HCT116 (cell line): ENCODE results near the gene HMBS. TPM values are rescaled to one million over a fixed set of nuclear protein-coding genes. Genes with fewer than 3 reads are reported as not detected.

Experiments
- ATAC-seq: fragments of 200-7000 bp; cut with Tn5 transposase; 2 replicates; pipeline ENCODE4 v1.9.1; 2020; ENCODE audit warnings: mild to moderate bottlenecking, moderate library complexity
- BruUV-seq: library from RNA; stranded (reverse); fragments of 400-500 nt; replicated peaks from 2 replicates; lab custom pipeline; 2021; lab: Mats Ljungman, UMichigan
- CTCF ChIA-PET: fragments of 300-600 bp; sonication (Branson Sonifier 250); formaldehyde crosslinking; loops from one replicate; lab custom pipeline; 2021; ENCODE audit warnings: antibody characterized with exemption; lab: Charles Lee
- POLR2A ChIA-PET: fragments of 300-600, 350-600 bp; sonication (Branson Sonifier 250); formaldehyde crosslinking; loops from one replicate; lab custom pipeline; 2021; ENCODE audit warnings: antibody characterized with exemption; lab: Charles Lee
- RAD21 ChIA-PET, 2 experiments: fragments of 300-600 bp; sonication (Branson Sonifier 250); formaldehyde crosslinking; loops; one replicate each; lab custom pipeline; 2023; ENCODE audit warnings: low total read pairs in 2 of 2; ENCODE audit not compliant: uncharacterized antibody in 2 of 2, unreplicated experiment in 2 of 2, low non-redundant PET in 1 of 2; lab: Charles Lee
- DNase-seq: peaks from one replicate; pipeline ENCODE4 v3.0.0-alpha.2; 2010; ENCODE audit warnings: low read depth, low spot score
- H2AFZ ChIP-seq: fragments of 200-600 bp; shearing (Covaris generic), sonication (generic); 2 replicates; pipeline ENCODE4 v1.6.1; 2017; ENCODE audit warnings: low read depth, mixed run types, mixed read lengths, antibody characterized with exemption, low read length; ENCODE audit not compliant: poor library complexity, severe bottlenecking
- H3K27ac ChIP-seq: 2 replicates; pipeline ENCODE4 v1.5.1; 2012; ENCODE audit warnings: low read depth, low read length
- H3K27me3 ChIP-seq: fragments of 200-600 bp; sonication (generic); 2 replicates; pipeline ENCODE4 v1.6.1; 2016; ENCODE audit warnings: mixed run types, low read length, mixed read lengths; ENCODE audit not compliant: insufficient read depth
- H3K36me3 ChIP-seq, 2 experiments: fragments of 200-500 bp in 1 of 2; fragments of 200-600 bp in 1 of 2; sonication (Bioruptor generic) in 1 of 2; sonication (generic) in 1 of 2; 2 replicates each; pipeline versions ENCODE4 v1.5.1 to v1.6.1; 2014 to 2016; ENCODE audit warnings: low read length in 2 of 2, inconsistent platforms in 1 of 2, mixed read lengths in 1 of 2, mixed run types in 1 of 2; ENCODE audit not compliant: insufficient read depth in 2 of 2, control insufficient read depth in 1 of 2
- H3K4me1 ChIP-seq, 2 experiments: fragments of 200-600 bp in 1 of 2; sonication (generic) in 1 of 2; 2 replicates each; pipeline versions ENCODE4 v1.5.1 to v1.6.1; 2012 to 2017; ENCODE audit warnings: low read length in 2 of 2, inconsistent platforms in 1 of 2, mild to moderate bottlenecking in 1 of 2, mixed read lengths in 1 of 2, mixed run types in 1 of 2, moderate library complexity in 1 of 2; ENCODE audit not compliant: insufficient read depth in 2 of 2, control insufficient read depth in 1 of 2
- H3K4me2 ChIP-seq: fragments of 200-600 bp; sonication (generic); 2 replicates; pipeline ENCODE4 v1.6.1; 2017; ENCODE audit warnings: mixed run types, low read length, mixed read lengths
- H3K4me3 ChIP-seq, 2 experiments: fragments of 200-600 bp in 1 of 2; sonication (generic) in 1 of 2; replicated peaks in 1 of 2; 2 replicates each; pipeline ENCODE4 v1.5.1; 2011 to 2016; ENCODE audit warnings: low read length in 2 of 2, control low read depth in 1 of 2, low read depth in 1 of 2, mild to moderate bottlenecking in 1 of 2, mixed read lengths in 1 of 2, mixed run types in 1 of 2
- H3K79me2 ChIP-seq: fragments of 200-600 bp; sonication (generic); 2 replicates; pipeline ENCODE4 v1.6.1; 2017; ENCODE audit warnings: mild to moderate bottlenecking, mixed run types, low read length, moderate library complexity, mixed read lengths; ENCODE audit not compliant: insufficient read depth
- H3K9ac ChIP-seq: fragments of 200-600 bp; sonication (generic); 2 replicates; pipeline ENCODE4 v1.6.1; 2016; ENCODE audit warnings: low read length, mixed read lengths
- H3K9me2 ChIP-seq: fragments of 200-600 bp; sonication (generic), shearing (Covaris generic); 2 replicates; pipeline ENCODE4 v1.6.1; 2017; ENCODE audit warnings: mixed run types, mild to moderate bottlenecking, moderate library complexity; ENCODE audit not compliant: insufficient read depth
- H3K9me3 ChIP-seq, 2 experiments: fragments of 200-500 bp in 1 of 2; fragments of 200-600 bp in 1 of 2; sonication (Bioruptor generic) in 1 of 2; sonication (generic) in 1 of 2; 2 replicates each; pipeline ENCODE4 v1.6.1; 2014 to 2017; ENCODE audit warnings: low read length in 2 of 2, mixed read lengths in 2 of 2, inconsistent platforms in 1 of 2, low read depth in 1 of 2, mild to moderate bottlenecking in 1 of 2, mixed run types in 1 of 2, moderate library complexity in 1 of 2; ENCODE audit not compliant: control insufficient read depth in 1 of 2, insufficient read depth in 1 of 2
- H4K20me1 ChIP-seq: fragments of 200-600 bp; sonication (generic), shearing (Covaris generic); 2 replicates; pipeline ENCODE4 v1.6.1; 2017; ENCODE audit warnings: mixed run types, mild to moderate bottlenecking, moderate library complexity; ENCODE audit not compliant: insufficient read depth
- CBX3 ChIP-seq: IDR thresholded peaks from 2 replicates; pipeline ENCODE4 v1.6.1; 2012; ENCODE audit warnings: low read depth
- CEBPB ChIP-seq: IDR thresholded peaks from 2 replicates; pipeline ENCODE4 v1.6.1; 2012; ENCODE audit warnings: low read depth
- ELF1 ChIP-seq: IDR thresholded peaks from 2 replicates; pipeline ENCODE4 v1.6.1; 2012; ENCODE audit warnings: low read depth, borderline replicate concordance
- EZH2 ChIP-seq: fragments of 200-600 bp; sonication (generic); IDR thresholded peaks from 2 replicates; pipeline ENCODE4 v1.6.1; 2017; ENCODE audit warnings: antibody characterized with exemption, mixed run types
- EZH2phosphoT487 ChIP-seq: fragments of 200-600 bp; IDR thresholded peaks from 2 replicates; pipeline ENCODE4 v1.6.1; 2018; ENCODE audit warnings: antibody characterized with exemption, borderline replicate concordance
- FOSL1 ChIP-seq: IDR thresholded peaks from 2 replicates; pipeline ENCODE4 v1.6.1; 2012; ENCODE audit warnings: low read depth
- JUND ChIP-seq: IDR thresholded peaks from 2 replicates; pipeline ENCODE4 v1.6.1; 2012
- POLR2A ChIP-seq: IDR thresholded peaks from 2 replicates; pipeline ENCODE4 v1.7.0; 2011; ENCODE audit warnings: borderline replicate concordance; ENCODE audit not compliant: insufficient read depth, insufficient read length; ENCODE audit errors: extremely low read depth
- POLR2AphosphoS5 ChIP-seq: IDR thresholded peaks from 2 replicates; pipeline ENCODE4 v1.6.1; 2011; ENCODE audit warnings: mild to moderate bottlenecking, low read depth, low read length, moderate library complexity
- SP1 ChIP-seq: IDR thresholded peaks from 2 replicates; pipeline ENCODE4 v1.6.1; 2012; ENCODE audit warnings: low read depth
- YY1 ChIP-seq: IDR thresholded peaks from 2 replicates; pipeline ENCODE4 v1.6.1; 2011; ENCODE audit warnings: low read length, low read depth, moderate library complexity, mild to moderate bottlenecking; ENCODE audit not compliant: insufficient replicate concordance; ENCODE audit errors: extremely low read depth
- ZFX ChIP-seq: fragments of 450-650 bp; IDR thresholded peaks from 2 replicates; pipeline ENCODE4 v1.6.1; 2017
- ZNF274 ChIP-seq: fragments of 200-500 bp; sonication (Bioruptor generic); IDR thresholded peaks from 2 replicates; pipeline ENCODE4 v1.6.1; 2014; ENCODE audit warnings: mild to moderate bottlenecking, low read depth, low read length, inconsistent platforms
- intact Hi-C: fragments of 100-400 bp; cut with micrococcal nuclease; formaldehyde crosslinking; loops from 2 replicates; pipeline ENCODE4 v1.10.0; 2022
- total RNA-seq: library from RNA; stranded (reverse); gene quantifications from one replicate; pipeline ENCODE4 v1.2.1, GENCODE V29; 2021; ENCODE audit not compliant: unreplicated experiment
- TF ChIP-seq, protein P1 (sequence below): IDR thresholded peaks from 2 replicates; pipeline ENCODE4 v1.6.1; 2012
- TF ChIP-seq, protein P2 (sequence below): IDR thresholded peaks from 2 replicates; pipeline ENCODE4 v1.6.1; 2012; ENCODE audit warnings: low read depth
- TF ChIP-seq, protein P3 (sequence below), 3 experiments: fragments of 200-600 bp in 1 of 3; sonication (generic) in 1 of 3; IDR thresholded peaks in 2 of 3; conservative IDR thresholded peaks in 1 of 3; 2 replicates each; pipeline ENCODE4 v1.5.1; 2012 to 2017; ENCODE audit warnings: low read depth in 2 of 3, low read length in 2 of 3, antibody characterized with exemption in 1 of 3, borderline replicate concordance in 1 of 3, control low read depth in 1 of 3, mild to moderate bottlenecking in 1 of 3, mixed read lengths in 1 of 3, mixed run types in 1 of 3, moderate library complexity in 1 of 3; ENCODE audit not compliant: insufficient read depth in 1 of 3
- TF ChIP-seq, protein P4 (sequence below): IDR thresholded peaks from 2 replicates; pipeline ENCODE4 v1.6.1; 2012
- TF ChIP-seq, protein P5 (sequence below): IDR thresholded peaks from 2 replicates; pipeline ENCODE4 v1.6.1; 2011; ENCODE audit warnings: mild to moderate bottlenecking, low read length, moderate library complexity; ENCODE audit not compliant: insufficient replicate concordance; ENCODE audit errors: extremely low read depth

HMBS gene
- total RNA-seq, 1 experiment from 2014 or later = 69.0 TPM

DNA sequence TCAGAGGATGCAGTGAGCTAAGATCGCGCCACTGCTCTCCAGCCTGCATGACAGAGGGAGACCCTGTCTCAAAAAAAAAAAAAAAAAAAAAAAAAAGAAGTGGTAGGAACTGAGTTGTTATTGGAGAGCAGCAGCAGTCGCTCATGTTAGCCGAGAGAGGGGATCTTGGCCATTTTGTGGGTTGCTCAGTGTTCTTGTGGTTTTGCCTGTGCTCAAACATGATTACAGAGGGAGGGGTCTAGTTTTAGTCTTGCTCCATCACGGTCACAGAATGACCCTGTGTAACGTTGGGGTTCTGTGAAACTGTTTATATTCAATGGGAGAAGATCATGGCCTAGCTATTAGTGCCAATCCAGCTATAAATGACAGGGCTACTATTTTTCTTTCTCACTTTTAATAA lies 15.0 kb downstream of the HMBS start:
- CTCF ChIA-PET = interaction anchor here (0.6 to 0.7 kb wide), 2 partner anchors 229 to 332 kb away, joined by 4 to 5 read pairs; no protein-coding TSS in a partner anchor
- no TSS peak for BruUV-seq
- H4K20me1 ChIP-seq = no peaks in the 10 kb centered on the region
- no peak overlapping the region for H2AFZ ChIP-seq
- peaks cover 37% of the 10 kb centered on the region for H3K79me2 ChIP-seq
- H3K27me3 ChIP-seq = no peaks in the 10 kb centered on the region
- peak overlapping the region; percentile 89 for H3K4me2 ChIP-seq
- no peaks in the 10 kb centered on the region for H3K9me2 ChIP-seq
- RAD21 ChIA-PET = no interaction called here
- POLR2A ChIA-PET = no interaction called here
- H3K9ac ChIP-seq = peak overlapping the region; percentile 81; the same call in 1 of the 2 replicates
- TF ChIP-seq ZNF274 (no peak), POLR2A (no peak), ELF1 (no peak), EZH2phosphoT487 (no peak), ZFX (no peak), YY1 (no peak), EZH2 (no peak), CEBPB (no peak), POLR2AphosphoS5 (no peak), SP1 (no peak), FOSL1 (no peak), CBX3 (no peak), JUND (no peak)
- TF ChIP-seq, protein P1, sequence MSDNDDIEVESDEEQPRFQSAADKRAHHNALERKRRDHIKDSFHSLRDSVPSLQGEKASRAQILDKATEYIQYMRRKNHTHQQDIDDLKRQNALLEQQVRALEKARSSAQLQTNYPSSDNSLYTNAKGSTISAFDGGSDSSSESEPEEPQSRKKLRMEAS = no peak
- TF ChIP-seq, protein P2, sequence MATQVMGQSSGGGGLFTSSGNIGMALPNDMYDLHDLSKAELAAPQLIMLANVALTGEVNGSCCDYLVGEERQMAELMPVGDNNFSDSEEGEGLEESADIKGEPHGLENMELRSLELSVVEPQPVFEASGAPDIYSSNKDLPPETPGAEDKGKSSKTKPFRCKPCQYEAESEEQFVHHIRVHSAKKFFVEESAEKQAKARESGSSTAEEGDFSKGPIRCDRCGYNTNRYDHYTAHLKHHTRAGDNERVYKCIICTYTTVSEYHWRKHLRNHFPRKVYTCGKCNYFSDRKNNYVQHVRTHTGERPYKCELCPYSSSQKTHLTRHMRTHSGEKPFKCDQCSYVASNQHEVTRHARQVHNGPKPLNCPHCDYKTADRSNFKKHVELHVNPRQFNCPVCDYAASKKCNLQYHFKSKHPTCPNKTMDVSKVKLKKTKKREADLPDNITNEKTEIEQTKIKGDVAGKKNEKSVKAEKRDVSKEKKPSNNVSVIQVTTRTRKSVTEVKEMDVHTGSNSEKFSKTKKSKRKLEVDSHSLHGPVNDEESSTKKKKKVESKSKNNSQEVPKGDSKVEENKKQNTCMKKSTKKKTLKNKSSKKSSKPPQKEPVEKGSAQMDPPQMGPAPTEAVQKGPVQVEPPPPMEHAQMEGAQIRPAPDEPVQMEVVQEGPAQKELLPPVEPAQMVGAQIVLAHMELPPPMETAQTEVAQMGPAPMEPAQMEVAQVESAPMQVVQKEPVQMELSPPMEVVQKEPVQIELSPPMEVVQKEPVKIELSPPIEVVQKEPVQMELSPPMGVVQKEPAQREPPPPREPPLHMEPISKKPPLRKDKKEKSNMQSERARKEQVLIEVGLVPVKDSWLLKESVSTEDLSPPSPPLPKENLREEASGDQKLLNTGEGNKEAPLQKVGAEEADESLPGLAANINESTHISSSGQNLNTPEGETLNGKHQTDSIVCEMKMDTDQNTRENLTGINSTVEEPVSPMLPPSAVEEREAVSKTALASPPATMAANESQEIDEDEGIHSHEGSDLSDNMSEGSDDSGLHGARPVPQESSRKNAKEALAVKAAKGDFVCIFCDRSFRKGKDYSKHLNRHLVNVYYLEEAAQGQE = no peak
- TF ChIP-seq, protein P3, sequence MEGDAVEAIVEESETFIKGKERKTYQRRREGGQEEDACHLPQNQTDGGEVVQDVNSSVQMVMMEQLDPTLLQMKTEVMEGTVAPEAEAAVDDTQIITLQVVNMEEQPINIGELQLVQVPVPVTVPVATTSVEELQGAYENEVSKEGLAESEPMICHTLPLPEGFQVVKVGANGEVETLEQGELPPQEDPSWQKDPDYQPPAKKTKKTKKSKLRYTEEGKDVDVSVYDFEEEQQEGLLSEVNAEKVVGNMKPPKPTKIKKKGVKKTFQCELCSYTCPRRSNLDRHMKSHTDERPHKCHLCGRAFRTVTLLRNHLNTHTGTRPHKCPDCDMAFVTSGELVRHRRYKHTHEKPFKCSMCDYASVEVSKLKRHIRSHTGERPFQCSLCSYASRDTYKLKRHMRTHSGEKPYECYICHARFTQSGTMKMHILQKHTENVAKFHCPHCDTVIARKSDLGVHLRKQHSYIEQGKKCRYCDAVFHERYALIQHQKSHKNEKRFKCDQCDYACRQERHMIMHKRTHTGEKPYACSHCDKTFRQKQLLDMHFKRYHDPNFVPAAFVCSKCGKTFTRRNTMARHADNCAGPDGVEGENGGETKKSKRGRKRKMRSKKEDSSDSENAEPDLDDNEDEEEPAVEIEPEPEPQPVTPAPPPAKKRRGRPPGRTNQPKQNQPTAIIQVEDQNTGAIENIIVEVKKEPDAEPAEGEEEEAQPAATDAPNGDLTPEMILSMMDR (IDR thresholded peaks at IDR 0.05 in 2 of 3, conservative IDR thresholded peaks at IDR 0.05 in 1 of 3; ENCODE audit: borderline replicate concordance in 1 of 3, insufficient read depth in 1 of 3, low read depth in 2 of 3, low read length in 2 of 3) = no peak
- TF ChIP-seq, protein P4, sequence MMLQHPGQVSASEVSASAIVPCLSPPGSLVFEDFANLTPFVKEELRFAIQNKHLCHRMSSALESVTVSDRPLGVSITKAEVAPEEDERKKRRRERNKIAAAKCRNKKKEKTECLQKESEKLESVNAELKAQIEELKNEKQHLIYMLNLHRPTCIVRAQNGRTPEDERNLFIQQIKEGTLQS = no peak
- TF ChIP-seq, protein P5, sequence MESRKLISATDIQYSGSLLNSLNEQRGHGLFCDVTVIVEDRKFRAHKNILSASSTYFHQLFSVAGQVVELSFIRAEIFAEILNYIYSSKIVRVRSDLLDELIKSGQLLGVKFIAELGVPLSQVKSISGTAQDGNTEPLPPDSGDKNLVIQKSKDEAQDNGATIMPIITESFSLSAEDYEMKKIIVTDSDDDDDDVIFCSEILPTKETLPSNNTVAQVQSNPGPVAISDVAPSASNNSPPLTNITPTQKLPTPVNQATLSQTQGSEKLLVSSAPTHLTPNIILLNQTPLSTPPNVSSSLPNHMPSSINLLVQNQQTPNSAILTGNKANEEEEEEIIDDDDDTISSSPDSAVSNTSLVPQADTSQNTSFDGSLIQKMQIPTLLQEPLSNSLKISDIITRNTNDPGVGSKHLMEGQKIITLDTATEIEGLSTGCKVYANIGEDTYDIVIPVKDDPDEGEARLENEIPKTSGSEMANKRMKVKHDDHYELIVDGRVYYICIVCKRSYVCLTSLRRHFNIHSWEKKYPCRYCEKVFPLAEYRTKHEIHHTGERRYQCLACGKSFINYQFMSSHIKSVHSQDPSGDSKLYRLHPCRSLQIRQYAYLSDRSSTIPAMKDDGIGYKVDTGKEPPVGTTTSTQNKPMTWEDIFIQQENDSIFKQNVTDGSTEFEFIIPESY = no peak
- peak overlapping the region; percentile 96; the same call in 1 of the 2 replicates for H3K27ac ChIP-seq
- intact Hi-C loops = loop anchor here (2.0 to 10.0 kb wide), 6 partner anchors 69 to 373 kb away; partner anchors contain the start of genes NLRX1 and USP2
- no peaks in the 10 kb centered on the region for H3K9me3 ChIP-seq
- H3K4me1 ChIP-seq = peaks cover 30 to 40% of the 10 kb centered on the region in 2 experiments
- H3K36me3 ChIP-seq = peaks cover 10 to 25% of the 10 kb centered on the region in 2 experiments; a peak in 3 of 4 replicates
- no peak for DNase-seq
- peak overlapping the region; percentile 58 to 78 for H3K4me3 ChIP-seq
- ATAC-seq = no peak
